OCI-LY7 (cell line): Measurements from ENCODE around the gene PRKAA1.

Source experiments
- CTCF ChIP-seq: fragments of 200-600 bp; sonication (generic); conservative IDR thresholded peaks from 2 replicates; pipeline ENCODE4 v1.5.1; 2014; ENCODE audit warnings: mild to moderate bottlenecking, antibody characterized with exemption, low read length, moderate library complexity, mixed read lengths
- EZH2phosphoT487 ChIP-seq: fragments of 200-600 bp; sonication (generic); IDR thresholded peaks from 2 replicates; pipeline ENCODE4 v1.6.1; 2018; ENCODE audit warnings: low read depth, borderline replicate concordance, mild to moderate bottlenecking, mixed run types, antibody characterized with exemption, low read length, moderate library complexity, mixed read lengths

GRCh38 chr5:40846371-40846770 lies 48.2 kb upstream of the PRKAA1 start:
- TF ChIP-seq CTCF (no peak), EZH2phosphoT487 (no peak)
